Peyer's patch (tissue), 4 donors: ENCODE results near the gene HAGH.

ENCODE experiments used
- CTCF ChIP-seq, 6 experiments: fragments of 450-650 bp in 4 of 6; fragments of 200-600 bp in 2 of 6; sonication (generic) in 1 of 6; IDR thresholded peaks; one replicate each; pipeline ENCODE4 v1.5.1; 2017 to 2019; ENCODE audit warnings: antibody characterized with exemption in 6 of 6, mild to moderate bottlenecking in 3 of 6, moderate library complexity in 1 of 6
- POLR2A ChIP-seq, 2 donors: fragments of 450-650 bp; IDR thresholded peaks; one replicate each; pipeline ENCODE4 v1.5.1; 2017; ENCODE audit warnings: antibody characterized with exemption in 2 of 2, mild to moderate bottlenecking in 2 of 2, moderate library complexity in 2 of 2

- TF ChIP-seq CTCF (IDR thresholded peaks at IDR 0.05): no peak
- TF ChIP-seq POLR2A (IDR thresholded peaks at IDR 0.05): no peak
These were observed 45.4 kb downstream of the HAGH start for GRCh38 chr16:1781254-1781653.
